ENCODE data around the gene MB.
"Not testable (repeated sequence)": the region's sequence is repeated elsewhere in the genome, so short reads cannot be mapped to it uniquely, and the experiment has no call there.

The MB gene

DNA sequence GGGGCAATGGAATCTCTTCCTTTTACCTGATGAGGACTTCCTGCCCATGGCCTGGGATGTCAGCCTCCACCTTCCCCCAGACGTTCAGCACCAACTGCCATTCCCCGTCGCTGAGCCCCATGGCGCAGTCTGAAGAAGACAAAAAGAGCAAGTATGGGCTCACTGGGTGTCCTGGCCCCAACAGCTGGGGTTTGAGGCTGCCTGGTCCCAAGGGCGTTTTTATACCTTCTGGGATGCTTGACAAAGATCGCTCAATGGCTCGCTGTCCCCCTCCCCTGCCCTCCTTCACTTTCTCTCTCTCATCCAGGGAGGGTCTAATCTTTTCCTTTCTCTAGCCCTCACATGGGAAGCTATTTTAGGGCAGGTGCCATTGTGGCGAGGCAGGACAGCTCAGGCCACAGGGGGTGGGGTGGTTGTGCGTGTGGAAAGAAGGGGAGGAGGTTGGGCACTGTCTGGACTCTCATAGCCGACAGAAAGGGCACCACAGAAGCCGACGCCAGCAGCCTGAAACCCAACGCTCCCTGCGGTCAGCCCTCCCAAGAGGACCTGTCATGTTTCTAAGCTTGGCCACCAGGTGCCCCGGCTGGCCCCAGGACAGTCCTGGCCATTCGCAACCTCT is at the start of gene MB:
Gene MB (minus strand): TSS at position 193 of the 619 bp plus-strand sequence. CDS start 72 bp downstream, at position 121.
- no peaks in the 10 kb centered on the region for H3K9me3 ChIP-seq (ENCODE audit: control insufficient read depth, low read length)

DNA sequence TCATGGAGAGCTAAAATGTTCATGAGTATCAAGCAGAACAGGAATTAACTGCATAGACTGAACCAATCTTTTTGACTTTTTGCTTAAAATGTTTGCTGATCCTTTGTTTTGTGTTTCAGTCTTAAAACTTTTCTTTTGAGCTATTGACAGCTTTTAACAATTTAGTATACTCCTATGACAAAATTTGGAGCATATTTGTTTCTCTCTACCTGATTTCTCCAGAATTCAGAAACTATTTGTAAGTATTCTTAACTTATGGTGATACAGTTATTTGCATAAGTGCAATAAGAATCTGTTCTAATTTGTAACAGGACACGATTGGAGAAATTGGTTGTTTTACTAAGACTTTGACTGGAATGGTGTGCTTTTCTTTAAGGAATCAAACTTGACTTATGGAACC is 49.6 kb upstream of the MB start:
- not testable (repeated sequence) for DNase-seq (ENCODE audit: low read depth); H3K27me3 ChIP-seq (replicated peaks; ENCODE audit: control insufficient read depth, insufficient read depth, low read length); H3K9ac ChIP-seq (ENCODE audit: low read length); H3K4me3 ChIP-seq (ENCODE audit: low read length)
- Histone ChIP-seq H3K36me3 (ENCODE audit: control insufficient read depth, insufficient read depth, low read length, severe bottlenecking) (peaks cover 43% of the 10 kb centered on the region), H3K9me3 (ENCODE audit: control insufficient read depth, low read length) (peaks cover 12% of the 10 kb centered on the region), H3K4me1 (ENCODE audit: control insufficient read depth, insufficient read depth, low read length) (peaks cover 24% of the 10 kb centered on the region)

More for the DNA sequence above, at the start of gene MB:
- Histone ChIP-seq H3K36me3 (ENCODE audit: control insufficient read depth, insufficient read depth, low read length, severe bottlenecking) (no peaks in the 10 kb centered on the region), H3K4me1 (ENCODE audit: control insufficient read depth, insufficient read depth, low read length) (peaks cover 17% of the 10 kb centered on the region), H3K9ac (ENCODE audit: low read length) (no peak within 1 kb of the TSS), H3K27me3 (replicated peaks; ENCODE audit: control insufficient read depth, insufficient read depth, low read length) (no peaks in the 10 kb centered on the region), H3K4me3 (ENCODE audit: low read length) (no peak within 1 kb of the TSS)
- no peak for DNase-seq (ENCODE audit: low read depth)

DNA sequence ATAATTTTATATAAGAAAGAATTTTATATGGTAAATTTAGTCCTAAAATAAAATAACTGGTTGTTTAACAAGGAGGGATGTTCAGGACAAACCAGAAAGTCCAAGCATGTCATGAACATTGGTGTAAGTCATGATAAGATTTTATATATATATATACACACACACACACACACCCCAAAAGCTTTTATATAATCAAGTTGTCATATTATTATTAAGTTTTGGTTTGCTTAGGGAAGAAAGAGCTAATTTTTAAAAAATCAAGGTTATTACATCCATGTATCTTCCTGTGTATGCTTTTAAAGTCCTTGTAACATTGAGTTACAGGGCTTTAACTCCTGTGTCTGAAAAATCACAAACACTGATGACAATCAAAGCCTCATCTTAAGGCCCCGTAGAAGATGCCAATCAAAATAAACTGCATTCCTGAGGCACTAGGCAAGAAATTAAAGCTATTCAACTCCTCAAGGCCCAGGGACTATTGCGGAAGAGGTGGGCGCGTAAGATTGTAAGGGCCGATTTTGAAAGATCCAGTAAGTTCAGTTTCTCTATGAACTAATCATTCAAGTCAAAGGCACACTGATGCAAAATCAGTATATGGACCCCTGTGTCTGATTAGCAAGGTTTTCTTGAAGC is 47.9 kb upstream of the MB start:
- H3K9me3 ChIP-seq (ENCODE audit: control insufficient read depth, low read length): peaks cover 12% of the 10 kb centered on the region
- H3K27me3 ChIP-seq (replicated peaks; ENCODE audit: control insufficient read depth, insufficient read depth, low read length): no peaks in the 10 kb centered on the region
- H3K4me3 ChIP-seq (ENCODE audit: low read length): no peak overlapping the region
- H3K4me1 ChIP-seq (ENCODE audit: control insufficient read depth, insufficient read depth, low read length): peaks cover 37% of the 10 kb centered on the region
- no peak for DNase-seq (ENCODE audit: low read depth)
- H3K9ac ChIP-seq (ENCODE audit: low read length): no peak overlapping the region
- peaks cover 59% of the 10 kb centered on the region for H3K36me3 ChIP-seq (ENCODE audit: control insufficient read depth, insufficient read depth, low read length, severe bottlenecking)

DNA sequence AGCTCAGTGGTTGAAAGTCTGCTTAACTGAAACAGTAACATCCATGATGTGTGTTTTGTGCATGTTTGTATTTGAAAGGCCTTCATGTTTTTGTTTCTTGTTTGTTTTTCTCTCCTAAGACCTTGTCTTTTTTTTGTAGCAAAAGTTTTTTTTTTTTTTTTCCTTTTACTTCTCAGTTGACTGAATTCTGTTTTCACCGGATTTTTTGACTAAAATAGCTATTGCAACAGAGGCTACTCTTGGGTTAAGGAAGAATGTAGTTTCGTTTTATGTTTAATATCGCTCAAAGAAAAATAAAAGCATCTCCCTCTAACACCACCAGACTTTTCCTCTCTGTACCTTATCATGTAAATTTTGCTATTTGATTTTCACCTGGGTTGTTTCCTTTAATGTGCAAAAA is 46.2 kb upstream of the MB start:
- peak overlapping the region; percentile 79 for H3K9ac ChIP-seq (ENCODE audit: low read length)
- no peaks in the 10 kb centered on the region for H3K27me3 ChIP-seq (replicated peaks; ENCODE audit: control insufficient read depth, insufficient read depth, low read length)
- peak overlapping the region; percentile 74 for H3K4me3 ChIP-seq (ENCODE audit: low read length)
- peak; percentile 43 for DNase-seq (ENCODE audit: low read depth)
- peaks cover 12% of the 10 kb centered on the region for H3K9me3 ChIP-seq (ENCODE audit: control insufficient read depth, low read length)
- peaks cover 76% of the 10 kb centered on the region for H3K36me3 ChIP-seq (ENCODE audit: control insufficient read depth, insufficient read depth, low read length, severe bottlenecking)
- peaks cover 37% of the 10 kb centered on the region for H3K4me1 ChIP-seq (ENCODE audit: control insufficient read depth, insufficient read depth, low read length)

DNA sequence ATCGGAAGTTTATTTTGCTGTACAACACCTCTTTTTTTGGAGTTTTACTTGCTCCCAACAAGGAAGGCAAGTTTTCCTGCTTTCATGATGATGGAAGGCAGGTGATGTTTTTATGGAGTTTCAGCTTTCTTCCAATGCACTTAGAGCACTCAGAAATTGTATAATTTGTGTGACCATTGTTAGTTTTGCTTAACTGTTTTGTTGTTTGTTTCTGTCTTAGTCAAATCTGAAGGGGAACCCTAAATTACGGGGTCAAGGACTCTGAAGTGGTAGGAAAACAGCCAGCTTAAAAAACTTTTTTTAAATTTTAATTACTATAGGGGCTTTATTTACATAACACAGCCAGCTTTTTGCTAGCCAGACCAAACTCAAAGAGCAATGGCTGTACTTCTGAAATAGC is 45.8 kb upstream of the MB start:
- H3K9me3 ChIP-seq (ENCODE audit: control insufficient read depth, low read length): peaks cover 12% of the 10 kb centered on the region
- peaks cover 37% of the 10 kb centered on the region for H3K4me1 ChIP-seq (ENCODE audit: control insufficient read depth, insufficient read depth, low read length)
- H3K36me3 ChIP-seq (ENCODE audit: control insufficient read depth, insufficient read depth, low read length, severe bottlenecking): peaks cover 76% of the 10 kb centered on the region
- peak overlapping the region; percentile 74 for H3K4me3 ChIP-seq (ENCODE audit: low read length)
- no peak for DNase-seq (ENCODE audit: low read depth)
- peak overlapping the region; percentile 79 for H3K9ac ChIP-seq (ENCODE audit: low read length)
- H3K27me3 ChIP-seq (replicated peaks; ENCODE audit: control insufficient read depth, insufficient read depth, low read length): no peaks in the 10 kb centered on the region

DNA sequence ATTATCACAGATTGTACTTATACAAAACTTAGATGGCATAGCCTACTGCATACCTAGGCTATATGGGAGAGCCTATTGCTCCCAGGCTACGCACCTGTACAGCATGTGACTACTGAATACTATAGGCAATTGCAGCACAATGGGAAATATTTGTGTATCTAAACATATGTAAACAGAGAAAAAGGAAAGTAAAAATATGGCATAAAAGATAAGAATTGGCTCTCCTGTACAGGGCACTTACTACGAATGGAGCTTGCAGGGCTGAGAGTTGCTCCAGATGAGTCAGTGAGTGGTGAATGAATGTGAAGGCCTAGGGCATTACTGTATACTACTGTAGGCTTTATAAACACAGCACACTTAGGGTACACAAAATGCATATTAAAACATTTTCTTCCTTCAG is 44.3 kb upstream of the MB start:
- H3K4me3 ChIP-seq (ENCODE audit: low read length): no peak overlapping the region
- H3K9me3 ChIP-seq (ENCODE audit: control insufficient read depth, low read length): peaks cover 7% of the 10 kb centered on the region
- peaks cover 76% of the 10 kb centered on the region for H3K36me3 ChIP-seq (ENCODE audit: control insufficient read depth, insufficient read depth, low read length, severe bottlenecking)
- H3K27me3 ChIP-seq (replicated peaks; ENCODE audit: control insufficient read depth, insufficient read depth, low read length): no peaks in the 10 kb centered on the region
- H3K9ac ChIP-seq (ENCODE audit: low read length): no peak overlapping the region
- H3K4me1 ChIP-seq (ENCODE audit: control insufficient read depth, insufficient read depth, low read length): peaks cover 44% of the 10 kb centered on the region
- DNase-seq (ENCODE audit: low read depth): peak; percentile 39

DNA sequence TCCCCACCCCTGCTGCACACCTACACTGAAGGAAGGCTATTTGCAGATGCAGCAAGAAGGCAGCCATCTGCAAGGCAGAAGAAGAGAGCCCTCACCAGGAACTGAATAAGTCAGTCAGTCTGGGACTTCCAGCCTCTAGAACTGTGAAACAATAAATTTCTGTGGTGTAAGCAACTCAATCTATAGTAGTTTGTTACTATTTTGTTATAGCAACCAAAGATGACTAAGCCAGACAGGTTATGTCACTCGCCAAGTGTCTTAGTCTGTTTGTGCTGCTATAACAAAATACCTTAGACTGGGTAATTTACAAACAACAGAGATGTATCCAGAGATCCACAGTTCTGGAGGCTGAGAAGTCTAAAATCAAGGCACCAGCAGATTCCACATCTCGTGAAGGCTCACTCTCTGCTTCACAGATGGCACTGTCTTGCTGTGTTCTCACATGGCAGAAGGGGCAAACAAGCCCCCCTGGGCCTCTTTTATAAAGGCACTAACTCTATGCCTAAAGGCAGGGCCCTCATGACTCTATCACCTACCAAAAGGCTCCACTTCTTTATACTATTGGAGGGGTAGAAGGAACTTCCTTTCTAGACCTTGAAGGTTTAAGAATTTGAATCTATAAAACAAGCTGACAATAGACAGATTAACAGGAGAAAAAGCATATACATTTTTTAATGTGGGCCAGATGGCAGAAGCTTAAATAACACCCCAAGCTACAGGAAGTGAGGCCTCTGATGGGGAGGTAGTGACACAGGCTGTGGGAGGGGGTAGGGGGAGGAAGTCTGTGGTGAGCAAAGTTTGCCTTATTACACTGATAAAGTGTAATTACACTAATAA is 43.4 kb upstream of the MB start:
- Histone ChIP-seq H3K27me3 (replicated peaks; ENCODE audit: control insufficient read depth, insufficient read depth, low read length) (no peaks in the 10 kb centered on the region), H3K4me1 (ENCODE audit: control insufficient read depth, insufficient read depth, low read length) (peaks cover 47% of the 10 kb centered on the region), H3K4me3 (ENCODE audit: low read length) (no peak overlapping the region), H3K9ac (ENCODE audit: low read length) (no peak overlapping the region), H3K9me3 (ENCODE audit: control insufficient read depth, low read length) (peaks cover 6% of the 10 kb centered on the region), H3K36me3 (ENCODE audit: control insufficient read depth, insufficient read depth, low read length, severe bottlenecking) (peaks cover 82% of the 10 kb centered on the region)
- DNase-seq (ENCODE audit: low read depth): no peak

DNA sequence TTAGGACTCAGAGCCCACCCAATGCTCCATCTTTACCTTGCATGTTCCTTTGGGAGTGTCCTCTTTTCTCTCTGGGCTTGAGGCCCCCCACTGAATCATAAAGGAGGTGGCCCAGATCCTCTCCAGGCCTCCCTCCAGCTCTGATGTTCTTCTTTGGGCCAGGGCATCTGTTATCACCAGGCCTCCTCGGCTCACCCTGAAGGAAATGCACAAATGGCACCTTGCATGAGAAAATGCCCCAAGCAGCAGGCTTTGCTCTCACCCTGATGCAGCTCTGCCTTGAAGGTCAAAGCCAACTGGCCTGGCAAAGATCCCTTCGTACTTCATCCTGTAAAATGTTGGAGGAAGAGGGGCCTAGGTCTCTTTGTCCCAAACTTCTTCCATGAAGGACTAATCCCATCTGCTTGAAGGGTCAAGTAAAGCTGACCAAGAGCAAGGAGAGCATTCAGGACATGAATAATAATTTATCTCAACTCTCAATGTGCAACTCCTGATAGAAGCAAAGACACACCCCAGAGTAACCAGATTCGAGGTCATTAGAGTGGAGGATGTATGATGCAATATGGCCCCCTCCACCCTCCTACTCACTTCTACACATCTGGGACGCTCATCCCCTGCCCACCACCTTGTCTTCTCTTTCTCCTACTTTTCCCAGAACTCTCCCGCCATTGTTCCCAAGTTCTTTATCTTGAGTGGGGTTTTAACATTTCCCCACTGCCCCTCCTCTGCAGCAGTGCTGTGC is 40.6 kb upstream of the MB start:
- H3K27me3 ChIP-seq (replicated peaks; ENCODE audit: control insufficient read depth, insufficient read depth, low read length): no peaks in the 10 kb centered on the region
- peaks cover 34% of the 10 kb centered on the region for H3K4me1 ChIP-seq (ENCODE audit: control insufficient read depth, insufficient read depth, low read length)
- no peak overlapping the region for H3K9ac ChIP-seq (ENCODE audit: low read length)
- H3K9me3 ChIP-seq (ENCODE audit: control insufficient read depth, low read length): no peaks in the 10 kb centered on the region
- H3K4me3 ChIP-seq (ENCODE audit: low read length): no peak overlapping the region
- peaks cover 89% of the 10 kb centered on the region for H3K36me3 ChIP-seq (ENCODE audit: control insufficient read depth, insufficient read depth, low read length, severe bottlenecking)
- no peak for DNase-seq (ENCODE audit: low read depth)

DNA sequence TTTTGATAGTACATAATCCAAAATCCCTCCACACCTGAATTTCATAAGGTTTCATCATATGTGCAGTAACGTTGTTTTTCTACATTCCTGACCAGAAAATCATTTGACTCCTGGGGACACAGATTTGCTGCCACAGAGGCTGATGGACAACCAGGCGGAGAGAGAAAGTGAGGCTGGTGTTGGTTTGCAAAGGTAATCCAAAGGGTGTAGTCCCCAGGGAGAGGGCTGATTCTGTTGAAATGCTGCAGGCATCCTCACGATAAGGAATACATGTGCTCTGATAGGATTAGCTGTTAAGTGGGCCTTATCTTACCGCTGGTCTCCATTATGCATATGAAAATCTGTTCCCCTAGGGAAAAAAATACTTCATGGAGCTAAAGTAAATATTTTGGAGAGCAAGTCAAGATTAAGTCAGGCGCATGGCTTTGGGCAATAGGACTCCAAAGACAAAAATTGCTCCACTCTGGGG is 39.2 kb upstream of the MB start:
- no peak overlapping the region for H3K4me3 ChIP-seq (ENCODE audit: low read length)
- no peaks in the 10 kb centered on the region for H3K27me3 ChIP-seq (replicated peaks; ENCODE audit: control insufficient read depth, insufficient read depth, low read length)
- no peaks in the 10 kb centered on the region for H3K9me3 ChIP-seq (ENCODE audit: control insufficient read depth, low read length)
- H3K4me1 ChIP-seq (ENCODE audit: control insufficient read depth, insufficient read depth, low read length): peaks cover 20% of the 10 kb centered on the region
- DNase-seq (ENCODE audit: low read depth): no peak
- H3K9ac ChIP-seq (ENCODE audit: low read length): no peak overlapping the region
- peaks cover 75% of the 10 kb centered on the region for H3K36me3 ChIP-seq (ENCODE audit: control insufficient read depth, insufficient read depth, low read length, severe bottlenecking)

DNA sequence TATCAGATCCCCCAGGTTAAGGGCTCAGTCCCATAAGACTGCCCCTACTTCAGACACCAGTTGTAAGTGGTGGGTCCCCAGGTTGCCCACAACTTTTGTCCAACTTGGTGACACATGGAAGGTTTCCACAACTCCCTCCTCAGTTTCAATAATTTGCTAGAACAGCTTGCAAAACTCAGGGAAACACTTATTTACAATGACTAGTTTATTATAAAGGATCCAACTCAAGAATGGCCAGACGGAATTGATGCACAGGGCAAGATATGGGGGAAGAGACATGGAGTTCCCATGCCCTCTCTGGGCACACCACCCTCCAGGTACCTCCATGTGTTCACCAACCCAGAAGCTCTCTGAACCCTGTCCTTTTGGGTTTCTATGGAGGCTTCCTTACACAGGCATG is 36.7 kb upstream of the MB start:
- H3K9ac ChIP-seq (ENCODE audit: low read length): no peak overlapping the region
- H3K27me3 ChIP-seq (replicated peaks; ENCODE audit: control insufficient read depth, insufficient read depth, low read length): no peaks in the 10 kb centered on the region
- no peaks in the 10 kb centered on the region for H3K9me3 ChIP-seq (ENCODE audit: control insufficient read depth, low read length)
- peaks cover 21% of the 10 kb centered on the region for H3K4me1 ChIP-seq (ENCODE audit: control insufficient read depth, insufficient read depth, low read length)
- no peak for DNase-seq (ENCODE audit: low read depth)
- H3K36me3 ChIP-seq (ENCODE audit: control insufficient read depth, insufficient read depth, low read length, severe bottlenecking): peaks cover 54% of the 10 kb centered on the region
- H3K4me3 ChIP-seq (ENCODE audit: low read length): no peak overlapping the region

DNA sequence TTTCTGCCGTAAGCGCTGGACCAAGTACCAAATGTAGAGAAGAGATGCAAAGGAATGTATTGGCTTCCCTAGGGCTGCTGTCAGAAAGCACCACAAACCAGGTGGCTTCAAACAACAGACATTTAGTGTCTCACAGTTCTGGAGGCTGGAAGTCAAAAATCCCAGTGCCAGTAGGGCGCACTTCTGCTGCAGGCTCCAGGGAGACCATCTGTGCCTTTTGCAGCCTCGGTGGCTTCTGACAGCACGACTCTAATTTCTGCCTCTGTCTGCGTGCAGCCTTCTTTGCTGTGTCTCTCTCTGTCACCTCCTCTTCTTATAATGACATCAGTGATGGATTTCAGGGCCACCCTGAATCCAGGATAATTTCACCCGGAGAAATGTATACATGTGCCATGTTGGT is 34.0 kb upstream of the MB start:
- DNase-seq (ENCODE audit: low read depth): no peak
- Histone ChIP-seq H3K9me3 (ENCODE audit: control insufficient read depth, low read length) (no peaks in the 10 kb centered on the region), H3K9ac (ENCODE audit: low read length) (no peak overlapping the region), H3K4me3 (ENCODE audit: low read length) (peak overlapping the region; percentile 99), H3K36me3 (ENCODE audit: control insufficient read depth, insufficient read depth, low read length, severe bottlenecking) (peaks cover 27% of the 10 kb centered on the region), H3K4me1 (ENCODE audit: control insufficient read depth, insufficient read depth, low read length) (peaks cover 30% of the 10 kb centered on the region), H3K27me3 (replicated peaks; ENCODE audit: control insufficient read depth, insufficient read depth, low read length) (no peaks in the 10 kb centered on the region)

Measured in adipocyte (in vitro differentiated cells).